H9 (cell line): ENCODE data around the gene DGCR8. TPM values are rescaled to one million over a fixed set of nuclear protein-coding genes. Genes with fewer than 3 reads are reported as not detected.

Experiments
- DNase-seq: peaks from one replicate; pipeline ENCODE4 v3.0.0-alpha.2; 2017
- H2AFZ ChIP-seq: one replicate; pipeline ENCODE4 v1.6.1; 2013; ENCODE audit warnings: mild to moderate bottlenecking, low read length, control low read depth, moderate library complexity
- H2AK5ac ChIP-seq: 2 replicates; pipeline ENCODE4 v1.6.1; 2013; ENCODE audit warnings: low read length, control low read depth, mixed read lengths; ENCODE audit not compliant: insufficient read length
- H2BK120ac ChIP-seq: one replicate; pipeline ENCODE4 v1.6.1; 2013; ENCODE audit warnings: low read depth, mild to moderate bottlenecking, low read length, control low read depth, inconsistent platforms; ENCODE audit not compliant: poor library complexity, severe bottlenecking
- H2BK12ac ChIP-seq: 2 replicates; pipeline ENCODE4 v1.6.1; 2013; ENCODE audit warnings: low read length, control low read depth, mixed read lengths, low read depth; ENCODE audit not compliant: insufficient read length
- H2BK15ac ChIP-seq: 2 replicates; pipeline ENCODE4 v1.6.1; 2013; ENCODE audit warnings: low read depth, low read length, control low read depth
- H2BK20ac ChIP-seq: one replicate; pipeline ENCODE4 v1.6.1; 2013; ENCODE audit warnings: low read depth, mild to moderate bottlenecking, low read length, control low read depth, inconsistent platforms; ENCODE audit not compliant: poor library complexity, severe bottlenecking
- H2BK5ac ChIP-seq: 2 replicates; pipeline ENCODE4 v1.6.1; 2013; ENCODE audit warnings: low read length, control low read depth, mixed read lengths; ENCODE audit not compliant: insufficient read length
- H3K14ac ChIP-seq: 2 replicates; pipeline ENCODE4 v1.6.1; 2013; ENCODE audit warnings: low read length, control low read depth; ENCODE audit not compliant: insufficient read depth
- H3K18ac ChIP-seq: 2 replicates; pipeline ENCODE4 v1.6.1; 2013; ENCODE audit warnings: low read depth, mild to moderate bottlenecking, mixed read lengths, low read length, control low read depth; ENCODE audit not compliant: insufficient read length
- H3K23ac ChIP-seq: 2 replicates; pipeline ENCODE4 v1.6.1; 2013; ENCODE audit warnings: low read length, control low read depth, mixed read lengths, low read depth; ENCODE audit not compliant: insufficient read length
- H3K23me2 ChIP-seq: 2 replicates; pipeline ENCODE4 v1.6.1; 2013; ENCODE audit warnings: low read depth, mild to moderate bottlenecking, mixed read lengths, low read length, control low read depth; ENCODE audit not compliant: insufficient read length, poor library complexity, severe bottlenecking
- H3K27ac ChIP-seq: 2 replicates; pipeline ENCODE4 v1.5.1; 2013; ENCODE audit warnings: low read length, control low read depth, mixed read lengths, low read depth; ENCODE audit not compliant: insufficient read length
- H3K27me3 ChIP-seq: 2 replicates; pipeline ENCODE4 v1.6.1; 2013; ENCODE audit warnings: low read length, control low read depth, inconsistent platforms; ENCODE audit not compliant: insufficient read depth
- H3K4ac ChIP-seq: 2 replicates; pipeline ENCODE4 v1.6.1; 2013; ENCODE audit warnings: low read depth, mild to moderate bottlenecking, control low read depth, inconsistent platforms, low read length, moderate library complexity
- H3K4me1 ChIP-seq: 2 replicates; pipeline ENCODE4 v1.6.1; 2013; ENCODE audit warnings: low read length, control low read depth, inconsistent platforms; ENCODE audit not compliant: insufficient read depth
- H3K4me2 ChIP-seq: 2 replicates; pipeline ENCODE4 v1.6.1; 2013; ENCODE audit warnings: low read length, control low read depth, mixed read lengths; ENCODE audit not compliant: insufficient read length, insufficient read depth
- H3K56ac ChIP-seq: 2 replicates; pipeline ENCODE4 v1.6.1; 2013; ENCODE audit warnings: low read depth, mild to moderate bottlenecking, mixed read lengths, low read length, control low read depth; ENCODE audit not compliant: insufficient read length
- H3K79me1 ChIP-seq: 2 replicates; pipeline ENCODE4 v1.6.1; 2013; ENCODE audit warnings: low read depth, mild to moderate bottlenecking, moderate library complexity, low read length, control low read depth, inconsistent platforms; ENCODE audit not compliant: insufficient read depth, poor library complexity, severe bottlenecking
- H3K79me2 ChIP-seq: 2 replicates; pipeline ENCODE4 v1.6.1; 2013; ENCODE audit warnings: low read length, control low read depth, inconsistent platforms; ENCODE audit not compliant: insufficient read depth
- H3K9ac ChIP-seq: 2 replicates; pipeline ENCODE4 v1.6.1; 2013; ENCODE audit warnings: low read length, control low read depth, mixed read lengths; ENCODE audit not compliant: insufficient read length; ENCODE audit errors: extremely low read depth
- H3K9me3 ChIP-seq: one replicate; pipeline ENCODE4 v1.6.1; 2013; ENCODE audit warnings: low read depth, low read length, inconsistent platforms; ENCODE audit not compliant: control insufficient read depth
- H3T11ph ChIP-seq: one replicate; pipeline ENCODE4 v1.6.1; 2013; ENCODE audit warnings: mild to moderate bottlenecking, low read length, control low read depth, inconsistent platforms
- H4K20me1 ChIP-seq: one replicate; pipeline ENCODE4 v1.6.1; 2013; ENCODE audit not compliant: control insufficient read depth, insufficient read length, insufficient read depth
- H4K5ac ChIP-seq: 2 replicates; pipeline ENCODE4 v1.6.1; 2013; ENCODE audit warnings: low read depth, mild to moderate bottlenecking, mixed read lengths, low read length, control low read depth; ENCODE audit not compliant: insufficient read length
- H4K8ac ChIP-seq: replicated peaks from 2 replicates; pipeline ENCODE4 v1.6.1; 2013; ENCODE audit warnings: low read length, control low read depth, mixed read lengths, low read depth; ENCODE audit not compliant: insufficient read length
- H4K91ac ChIP-seq: 2 replicates; pipeline ENCODE4 v1.6.1; 2013; ENCODE audit warnings: low read depth, mild to moderate bottlenecking, moderate library complexity, mixed read lengths, low read length, control low read depth; ENCODE audit not compliant: insufficient read length
- H3K27ac Mint-ChIP-seq, 3 experiments: 2 replicates in 2 of 3; 3 replicates in 1 of 3; pipeline ENCODE4 v1.8.0; 2020 to 2021; ENCODE audit warnings: mixed read lengths in 3 of 3, mild to moderate bottlenecking in 1 of 3, moderate library complexity in 1 of 3
- H3K27me3 Mint-ChIP-seq: 2 replicates; pipeline ENCODE4 v1.8.0; 2021; ENCODE audit warnings: low read depth, mild to moderate bottlenecking, moderate library complexity, mixed read lengths
- H3K36me3 Mint-ChIP-seq, 3 experiments: 2 replicates in 2 of 3; 3 replicates in 1 of 3; pipeline ENCODE4 v1.8.0; 2020 to 2021; ENCODE audit warnings: low read depth in 3 of 3, mixed read lengths in 3 of 3; ENCODE audit not compliant: insufficient read depth in 1 of 3
- H3K4me1 Mint-ChIP-seq, 2 experiments: 2 replicates each; pipeline ENCODE4 v1.8.0; 2020; ENCODE audit warnings: mixed read lengths in 2 of 2
- H3K4me3 Mint-ChIP-seq, 2 experiments: 2 replicates in 1 of 2; 3 replicates in 1 of 2; pipeline ENCODE4 v1.8.0; 2020 to 2021; ENCODE audit warnings: mild to moderate bottlenecking in 2 of 2, mixed read lengths in 2 of 2, moderate library complexity in 1 of 2
- H3K9me3 Mint-ChIP-seq, 2 experiments: 2 replicates in 1 of 2; 3 replicates in 1 of 2; pipeline ENCODE4 v1.8.0; 2020; ENCODE audit warnings: mild to moderate bottlenecking in 2 of 2, mixed read lengths in 2 of 2, moderate library complexity in 1 of 2
- WGBS: extraction: QIAGEN DNeasy Blood & Tissue Kit; methylation state at CpG from one replicate; pipeline ENCODE4 v1.1.7; 2013; ENCODE audit warnings: missing lambda C conversion rate, low lambda C conversion rate, mixed read lengths; ENCODE audit not compliant: insufficient read length; ENCODE audit errors: extremely low coverage; 5-methylcytosine and 5-hydroxymethylcytosine counted together
- total RNA-seq: library from RNA; stranded (reverse); gene quantifications from 2 replicates; pipeline ENCODE4 v1.2.1, GENCODE V29; 2021
- TF ChIP-seq, protein P1 (sequence below): fragments of 200-600 bp; sonication (generic); conservative IDR thresholded peaks from 3 replicates; pipeline ENCODE4 v1.8.0; 2021; ENCODE audit warnings: antibody characterized with exemption, mild to moderate bottlenecking

Gene DGCR8
- total RNA-seq, 1 experiment from 2014 or later = 74.5 TPM

DNA sequence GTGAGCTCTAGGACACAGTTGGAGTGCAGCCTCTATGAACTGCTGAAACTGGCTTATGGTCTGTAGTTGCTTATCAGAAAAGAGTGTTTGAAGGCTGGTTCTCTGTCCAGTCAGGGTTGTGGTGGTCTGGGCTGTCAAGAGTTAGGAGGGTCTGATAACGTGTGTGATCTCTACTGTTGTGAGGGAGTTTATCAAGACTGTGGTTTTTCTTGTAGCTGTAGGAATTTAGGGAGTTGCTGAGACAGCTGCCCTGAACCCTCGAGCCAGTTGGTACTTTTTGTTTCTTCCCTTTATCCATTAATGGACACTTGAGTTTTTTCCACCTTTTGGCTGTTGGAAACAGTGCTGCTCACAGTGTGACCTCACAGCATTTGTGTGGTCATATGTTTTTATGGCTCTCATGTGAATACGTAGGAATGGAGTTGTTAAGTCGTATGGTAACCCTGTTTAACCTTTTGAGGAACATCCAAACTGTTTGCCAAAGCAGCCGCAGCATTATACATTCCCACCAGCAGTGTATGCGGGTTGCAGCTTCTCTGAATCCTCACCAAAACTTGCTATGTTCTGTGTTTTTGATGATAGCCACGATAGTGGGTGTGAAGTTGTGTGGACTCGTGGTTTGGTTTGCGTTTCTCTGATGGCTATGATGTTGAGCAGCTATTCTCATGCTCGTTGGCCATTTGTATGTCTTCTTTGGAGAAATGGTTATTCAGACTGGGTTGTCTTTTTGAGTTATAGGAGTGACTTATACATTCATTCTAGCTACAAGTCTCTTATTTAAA lies 20.9 kb upstream of the DGCR8 start:
- no CpG with 5 or more reads among the region's 10 CpGs for WGBS
- H3K9me3 Mint-ChIP-seq = no peaks in the 10 kb centered on the region
- Histone ChIP-seq H3K27ac (no peak overlapping the region), H2AFZ (no peak overlapping the region), H3K4me1 (no peaks in the 10 kb centered on the region), H4K5ac (no peak overlapping the region), H3K4ac (no peak overlapping the region), H3K4me2 (no peak overlapping the region), H3K18ac (no peak overlapping the region), H3K27me3 (no peaks in the 10 kb centered on the region), H3K14ac (no peak overlapping the region), H3K23me2 (no peaks in the 10 kb centered on the region), H3K79me1 (no peaks in the 10 kb centered on the region), H4K20me1 (no peaks in the 10 kb centered on the region), H4K91ac (no peak overlapping the region), H3T11ph (no peak overlapping the region), H2BK20ac (no peak overlapping the region), H3K9me3 (no peaks in the 10 kb centered on the region), H2BK15ac (no peak overlapping the region), H2BK120ac (no peak overlapping the region), H3K79me2 (no peaks in the 10 kb centered on the region), H2AK5ac (no peak overlapping the region), H4K8ac (no peak overlapping the region), H3K9ac (no peak overlapping the region), H2BK12ac (no peak overlapping the region), H3K23ac (no peak overlapping the region), H2BK5ac (no peak overlapping the region), H3K56ac (no peak overlapping the region)
- H3K36me3 Mint-ChIP-seq = peaks cover 0 to 5% (median 3%) of the 10 kb centered on the region in 3 experiments; a peak in 2 of 7 replicates
- no peak for DNase-seq
- H3K27ac Mint-ChIP-seq = no peak overlapping the region; a peak in 1 of 7 replicates
- H3K27me3 Mint-ChIP-seq = no peaks in the 10 kb centered on the region; the same call in 1 of the 2 replicates
- H3K4me1 Mint-ChIP-seq = no peaks in the 10 kb centered on the region
- TF ChIP-seq, protein P1, sequence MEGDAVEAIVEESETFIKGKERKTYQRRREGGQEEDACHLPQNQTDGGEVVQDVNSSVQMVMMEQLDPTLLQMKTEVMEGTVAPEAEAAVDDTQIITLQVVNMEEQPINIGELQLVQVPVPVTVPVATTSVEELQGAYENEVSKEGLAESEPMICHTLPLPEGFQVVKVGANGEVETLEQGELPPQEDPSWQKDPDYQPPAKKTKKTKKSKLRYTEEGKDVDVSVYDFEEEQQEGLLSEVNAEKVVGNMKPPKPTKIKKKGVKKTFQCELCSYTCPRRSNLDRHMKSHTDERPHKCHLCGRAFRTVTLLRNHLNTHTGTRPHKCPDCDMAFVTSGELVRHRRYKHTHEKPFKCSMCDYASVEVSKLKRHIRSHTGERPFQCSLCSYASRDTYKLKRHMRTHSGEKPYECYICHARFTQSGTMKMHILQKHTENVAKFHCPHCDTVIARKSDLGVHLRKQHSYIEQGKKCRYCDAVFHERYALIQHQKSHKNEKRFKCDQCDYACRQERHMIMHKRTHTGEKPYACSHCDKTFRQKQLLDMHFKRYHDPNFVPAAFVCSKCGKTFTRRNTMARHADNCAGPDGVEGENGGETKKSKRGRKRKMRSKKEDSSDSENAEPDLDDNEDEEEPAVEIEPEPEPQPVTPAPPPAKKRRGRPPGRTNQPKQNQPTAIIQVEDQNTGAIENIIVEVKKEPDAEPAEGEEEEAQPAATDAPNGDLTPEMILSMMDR = no peak
- H3K4me3 Mint-ChIP-seq = no peak overlapping the region
